MM.1S (cell line): ENCODE measurements around the gene DNAAF2.

ENCODE experiments used
- DNase-seq: peaks from one replicate; pipeline ENCODE4 v3.0.0-alpha.2; 2015
- H2AFZ ChIP-seq: fragments of 300-600 bp; sonication (generic); 2 replicates; pipeline ENCODE4 v1.6.0; 2016; ENCODE audit warnings: antibody characterized with exemption, low read length
- H3F3A ChIP-seq: fragments of 300-600 bp; sonication (generic); 2 replicates; pipeline ENCODE4 v1.6.1; 2016; ENCODE audit warnings: mild to moderate bottlenecking, antibody characterized with exemption, low read length, moderate library complexity, mixed read lengths; ENCODE audit not compliant: insufficient read depth
- H3K27ac ChIP-seq: fragments of 300-600 bp; sonication (generic); 2 replicates; pipeline ENCODE4 v1.5.1; 2016; ENCODE audit warnings: mild to moderate bottlenecking, low read length
- H3K27me3 ChIP-seq: fragments of 300-600 bp; sonication (generic); replicated peaks from 2 replicates; pipeline ENCODE4 v1.6.0; 2016; ENCODE audit warnings: low read length; ENCODE audit not compliant: insufficient read depth
- H3K36me3 ChIP-seq: fragments of 300-600 bp; sonication (generic); replicated peaks from 2 replicates; pipeline ENCODE4 v1.6.1; 2016; ENCODE audit warnings: mild to moderate bottlenecking, low read length, mixed read lengths; ENCODE audit not compliant: insufficient read depth
- H3K4me1 ChIP-seq: fragments of 300-600 bp; sonication (generic); 2 replicates; pipeline ENCODE4 v1.6.1; 2016; ENCODE audit warnings: low read length, mixed read lengths
- H3K4me2 ChIP-seq: fragments of 300-600 bp; sonication (generic); 2 replicates; pipeline ENCODE4 v1.6.0; 2016; ENCODE audit warnings: low read depth, low read length
- H3K4me3 ChIP-seq: fragments of 300-600 bp; sonication (generic); 2 replicates; pipeline ENCODE4 v1.5.1; 2016; ENCODE audit warnings: low read length, mixed read lengths
- H3K79me2 ChIP-seq: fragments of 300-600 bp; sonication (generic); 2 replicates; pipeline ENCODE4 v1.6.1; 2016; ENCODE audit warnings: mixed run types, low read length, mixed read lengths
- H3K9ac ChIP-seq: fragments of 300-600 bp; sonication (generic); 2 replicates; pipeline ENCODE4 v1.6.1; 2016; ENCODE audit warnings: low read length, mixed read lengths
- H3K9me2 ChIP-seq: fragments of 300-600 bp; sonication (generic); replicated peaks from 2 replicates; pipeline ENCODE4 v1.6.1; 2016; ENCODE audit warnings: mild to moderate bottlenecking, low read length, mixed read lengths; ENCODE audit not compliant: insufficient read depth
- H3K9me3 ChIP-seq: fragments of 300-600 bp; sonication (generic); replicated peaks from 2 replicates; pipeline ENCODE4 v1.6.1; 2016; ENCODE audit warnings: mild to moderate bottlenecking, low read length, mixed read lengths; ENCODE audit not compliant: insufficient read depth
- H4K20me1 ChIP-seq: fragments of 300-600 bp; sonication (generic); 2 replicates; pipeline ENCODE4 v1.6.1; 2016; ENCODE audit warnings: mild to moderate bottlenecking, low read length, moderate library complexity, mixed read lengths; ENCODE audit not compliant: insufficient read depth
- CTCF ChIP-seq: fragments of 300-600 bp; sonication (generic); IDR thresholded peaks from 2 replicates; pipeline ENCODE4 v1.5.1; 2016; ENCODE audit warnings: antibody characterized with exemption, low read length, mixed read lengths
- EZH2 ChIP-seq: fragments of 300-600 bp; sonication (generic); optimal IDR thresholded peaks from 2 replicates; pipeline ENCODE3; 2017; ENCODE audit warnings: low read depth, mild to moderate bottlenecking, antibody characterized with exemption, low read length, mixed read lengths
- EZH2phosphoT487 ChIP-seq: fragments of 300-600 bp; sonication (generic); IDR thresholded peaks from 2 replicates; pipeline ENCODE4 v1.6.1; 2018; ENCODE audit warnings: antibody characterized with exemption, low read length

Gene DNAAF2

GRCh38 chr14:49640540-49641417, 5.7 kb upstream of the DNAAF2 start:
- peaks cover 14% of the 10 kb centered on the region; the same call in 1 of the 2 replicates for H3F3A ChIP-seq
- H3K9ac ChIP-seq: no peak overlapping the region
- H3K4me3 ChIP-seq: no peak overlapping the region
- peaks cover 15% of the 10 kb centered on the region for H3K4me1 ChIP-seq
- no peak for TF ChIP-seq CTCF
- no peak for TF ChIP-seq EZH2
- no peak for TF ChIP-seq EZH2phosphoT487
- no peak overlapping the region for H2AFZ ChIP-seq
- H3K9me3 ChIP-seq: no peaks in the 10 kb centered on the region
- DNase-seq: no peak
- H3K79me2 ChIP-seq: peaks cover 12% of the 10 kb centered on the region
- H3K9me2 ChIP-seq: no peaks in the 10 kb centered on the region
- peak overlapping the region; percentile 38; the same call in 1 of the 2 replicates for H3K27ac ChIP-seq
- H3K36me3 ChIP-seq: no peaks in the 10 kb centered on the region
- H4K20me1 ChIP-seq: no peaks in the 10 kb centered on the region
- no peaks in the 10 kb centered on the region for H3K27me3 ChIP-seq
- peak overlapping the region; percentile 52; the same call in 1 of the 2 replicates for H3K4me2 ChIP-seq

- no peak for DNase-seq
- Histone ChIP-seq H3K4me3 (no peak overlapping the region), H3K9me3 (no peaks in the 10 kb centered on the region), H3K9ac (no peak overlapping the region), H3K27ac (no peak overlapping the region), H3K4me1 (peaks cover 15% of the 10 kb centered on the region), H3K36me3 (no peaks in the 10 kb centered on the region), H3K79me2 (peaks cover 22% of the 10 kb centered on the region), H3K9me2 (no peaks in the 10 kb centered on the region), H2AFZ (no peak overlapping the region), H3K27me3 (no peaks in the 10 kb centered on the region), H3K4me2 (no peak overlapping the region), H3F3A (peaks cover 23% of the 10 kb centered on the region), H4K20me1 (no peaks in the 10 kb centered on the region)
- no peak for TF ChIP-seq CTCF
- no peak for TF ChIP-seq EZH2
- TF ChIP-seq EZH2phosphoT487: no peak
Observed at GRCh38 chr14:49637534-49638078, 2.6 kb upstream of the DNAAF2 start.

GRCh38 chr14:49636866-49637265, 1.8 kb upstream of the DNAAF2 start:
- H3K4me3 ChIP-seq: no peak overlapping the region
- no peak overlapping the region for H2AFZ ChIP-seq
- H4K20me1 ChIP-seq: no peaks in the 10 kb centered on the region
- H3K27me3 ChIP-seq: no peaks in the 10 kb centered on the region
- H3F3A ChIP-seq: peaks cover 18% of the 10 kb centered on the region
- H3K9me3 ChIP-seq: no peaks in the 10 kb centered on the region
- no peaks in the 10 kb centered on the region for H3K9me2 ChIP-seq
- H3K27ac ChIP-seq: no peak overlapping the region
- DNase-seq: no peak
- H3K36me3 ChIP-seq: no peaks in the 10 kb centered on the region
- peaks cover 27% of the 10 kb centered on the region for H3K79me2 ChIP-seq
- H3K4me1 ChIP-seq: peaks cover 8% of the 10 kb centered on the region
- no peak overlapping the region for H3K4me2 ChIP-seq
- no peak overlapping the region for H3K9ac ChIP-seq
- TF ChIP-seq EZH2phosphoT487 (no peak), EZH2 (no peak), CTCF (no peak)
